Ovary (tissue), 9 donors: Measurements from ENCODE around the gene SPATA13. TPM values are rescaled to one million over a fixed set of nuclear protein-coding genes. Genes with fewer than 3 reads are reported as not detected.

Source experiments
- DNase-seq, 5 donors: peaks; one replicate each; pipeline ENCODE4 v3.0.0-alpha.2; 2019 to 2020
- H3K27ac ChIP-seq, 2 donors: fragments of 200-600 bp; one replicate each; pipeline versions ENCODE4 v1.5.1 to v1.8.0; 2019 to 2022
- H3K27me3 ChIP-seq: fragments of 200-600 bp; one replicate; pipeline ENCODE4 v1.8.0; 2022
- H3K36me3 ChIP-seq: fragments of 200-600 bp; sonication (generic); one replicate; pipeline ENCODE4 v1.5.1; 2019
- H3K4me1 ChIP-seq: one replicate; pipeline ENCODE4 v1.8.1; 2013; ENCODE audit warnings: mild to moderate bottlenecking, moderate library complexity; ENCODE audit not compliant: insufficient read depth
- H3K4me3 ChIP-seq: fragments of 200-600 bp; sonication (generic); one replicate; pipeline ENCODE4 v1.5.1; 2017
- H3K9me3 ChIP-seq, 2 donors: fragments of 200-600 bp in 1 of 2; sonication (generic) in 1 of 2; one replicate each; pipeline versions ENCODE4 v1.5.1 to v1.8.1; 2013 to 2019; ENCODE audit warnings: mild to moderate bottlenecking in 1 of 2, moderate library complexity in 1 of 2
- EP300 ChIP-seq: sonication (generic); formaldehyde crosslinking; IDR thresholded peaks from one replicate; pipeline ENCODE4 v1.6.1; 2017; ENCODE audit warnings: antibody characterized with exemption
- POLR2A ChIP-seq: fragments of 450-650 bp; IDR thresholded peaks from one replicate; pipeline ENCODE4 v1.6.1; 2017; ENCODE audit warnings: antibody characterized with exemption, mild to moderate bottlenecking, moderate library complexity
- WGBS, 3 donors: extraction: QIAGEN DNeasy Blood & Tissue Kit in 1 of 3; methylation state at CpG; one replicate each; pipeline versions ENCODE4 v1.1.5 to v1.1.7; 2013 to 2017; 5-methylcytosine and 5-hydroxymethylcytosine counted together
- intact Hi-C, 4 donors: fragments of 100-400 bp; cut with DNase I; formaldehyde crosslinking; loops; one replicate each; pipeline versions ENCODE4 v1.11.0 to v1.15.1; 2022 to 2023
- polyA plus RNA-seq, 2 donors: library from polyadenylated mRNA; stranded (reverse); fragments of 200-250 nt in 1 of 2; fragments of 350-450 nt in 1 of 2; fragmentation: Illumina TruSeq in 1 of 2; extraction: RNeasy Lipid Tissue Mini Kit (QIAGEN cat#74804) in 1 of 2; gene quantifications; one replicate each; pipeline ENCODE4 v1.2.3, GENCODE V29; 2013 to 2014
- total RNA-seq, 7 donors: library from RNA; depleted of rRNA in 2 of 7; stranded (reverse); fragments of >200 nt in 2 of 7; fragmentation: NEBNext Ultra II Directional in 3 of 7; extraction: Animal tissue kit (Norgen Biotek cat#: 25700) in 3 of 7; gene quantifications; one replicate each; pipeline versions ENCODE4 v1.1.0 to v1.2.4, GENCODE V29; 2016 to 2023
- TF ChIP-seq, protein P1 (sequence below), 3 donors: fragments of 450-650 bp in 2 of 3; fragments of 200-600 bp in 1 of 3; IDR thresholded peaks; one replicate each; pipeline versions ENCODE4 v1.5.1 to v1.8.0; 2016 to 2022; ENCODE audit warnings: antibody characterized with exemption in 3 of 3, mild to moderate bottlenecking in 1 of 3
- donor health status: DM: no; HTN: no; CAD: no; lungs with moderate emphysema.
- donor health status: DM: no; HTN: no; CAD: no.
- donor health status: Bipolar disorder and iron deficiency.
- donor health status: DM: yes; HTN: yes; CAD: no.
- donor health status: DM: no; HTN: no; CAD: no.
- donor health status: DM: yes; HTN: yes; CAD: no.

Gene SPATA13
- total and polyA plus RNA-seq, 9 donors = 11.1 to 60.3 (median 30.0) TPM

DNA sequence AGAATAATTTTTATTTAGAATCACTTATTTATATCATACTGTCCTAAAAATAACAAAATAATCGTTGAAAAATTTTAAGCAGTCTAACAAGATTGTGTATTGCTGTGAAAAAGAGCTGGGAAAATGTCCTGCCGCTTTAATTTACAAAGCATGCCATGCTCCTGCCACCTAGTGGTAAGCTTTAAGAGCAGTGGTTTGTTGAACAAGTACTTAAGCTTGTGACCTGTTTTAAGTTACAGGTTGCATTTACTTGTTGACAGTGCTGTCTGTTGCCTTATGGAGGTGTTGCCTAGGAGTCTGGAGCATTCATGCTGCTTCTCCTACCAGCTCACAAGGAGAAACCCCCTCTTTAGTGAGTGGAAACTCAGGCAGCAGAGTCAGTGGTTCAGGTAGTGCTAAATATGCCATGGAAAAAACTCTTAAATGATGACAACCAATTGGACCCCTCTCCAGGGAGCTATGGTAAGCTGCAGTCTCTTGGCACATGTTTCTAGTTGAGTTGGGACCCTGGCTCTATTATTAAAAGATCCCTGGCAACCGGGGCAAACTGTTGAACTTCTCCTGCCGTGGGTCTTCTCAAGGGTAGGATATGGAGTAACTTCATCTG is 68.4 kb downstream of the SPATA13 start:
- Histone ChIP-seq H3K4me3 (no peak overlapping the region), H3K9me3 (no peaks in the 10 kb centered on the region), H3K27ac (no peak overlapping the region), H3K36me3 (no peaks in the 10 kb centered on the region), H3K4me1 (peaks cover 1% of the 10 kb centered on the region), H3K27me3 (no peaks in the 10 kb centered on the region)
- peak in 1 of 5 donors; percentile 59 for DNase-seq
- 43 to 48% (median 46%) methylated on average over 4 of the region's 4 CpGs for WGBS, 3 donors
- intact Hi-C loops = loop anchor here in 3 of 4 donors (10.0 kb wide), 2 partner anchors 174 to 304 kb away; no protein-coding TSS in a partner anchor
- TF ChIP-seq, protein P1, sequence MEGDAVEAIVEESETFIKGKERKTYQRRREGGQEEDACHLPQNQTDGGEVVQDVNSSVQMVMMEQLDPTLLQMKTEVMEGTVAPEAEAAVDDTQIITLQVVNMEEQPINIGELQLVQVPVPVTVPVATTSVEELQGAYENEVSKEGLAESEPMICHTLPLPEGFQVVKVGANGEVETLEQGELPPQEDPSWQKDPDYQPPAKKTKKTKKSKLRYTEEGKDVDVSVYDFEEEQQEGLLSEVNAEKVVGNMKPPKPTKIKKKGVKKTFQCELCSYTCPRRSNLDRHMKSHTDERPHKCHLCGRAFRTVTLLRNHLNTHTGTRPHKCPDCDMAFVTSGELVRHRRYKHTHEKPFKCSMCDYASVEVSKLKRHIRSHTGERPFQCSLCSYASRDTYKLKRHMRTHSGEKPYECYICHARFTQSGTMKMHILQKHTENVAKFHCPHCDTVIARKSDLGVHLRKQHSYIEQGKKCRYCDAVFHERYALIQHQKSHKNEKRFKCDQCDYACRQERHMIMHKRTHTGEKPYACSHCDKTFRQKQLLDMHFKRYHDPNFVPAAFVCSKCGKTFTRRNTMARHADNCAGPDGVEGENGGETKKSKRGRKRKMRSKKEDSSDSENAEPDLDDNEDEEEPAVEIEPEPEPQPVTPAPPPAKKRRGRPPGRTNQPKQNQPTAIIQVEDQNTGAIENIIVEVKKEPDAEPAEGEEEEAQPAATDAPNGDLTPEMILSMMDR (IDR thresholded peaks at IDR 0.05) = peak; percentile 59 to 82 (median 70)
- no peak for TF ChIP-seq EP300

DNA sequence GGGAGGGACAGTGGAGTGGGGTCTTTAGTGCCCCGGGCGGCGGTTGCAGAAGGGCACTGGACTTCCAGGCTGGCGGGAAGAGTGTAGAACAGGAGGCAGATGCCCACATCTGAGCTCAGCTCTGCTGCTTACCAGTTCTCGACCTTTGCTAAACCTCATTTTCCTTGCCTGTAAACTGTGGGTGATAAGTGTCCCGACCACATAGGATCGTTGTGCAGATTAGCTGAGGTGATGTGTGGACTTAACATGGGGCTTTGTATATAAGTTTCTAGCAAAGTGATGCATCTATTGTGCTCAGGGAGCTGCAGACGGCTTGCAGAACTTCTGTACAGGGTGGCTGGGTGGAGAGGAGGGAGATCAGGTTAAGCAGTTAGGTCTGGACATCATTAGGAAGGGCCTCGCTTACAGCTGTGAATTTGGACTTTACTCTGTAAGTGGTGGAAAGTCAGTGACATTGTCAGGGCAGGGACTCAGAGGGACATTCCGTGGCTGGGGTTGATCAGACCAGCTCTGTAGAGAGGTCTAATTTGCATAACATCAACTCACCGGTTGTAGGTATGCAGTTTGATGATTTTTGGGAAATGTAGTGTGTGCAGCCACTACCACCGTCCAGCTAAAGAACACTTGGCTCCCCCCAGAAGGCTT is 70.0 kb downstream of the SPATA13 start:
- TF ChIP-seq EP300 = no peak
- TF ChIP-seq, protein P1 (IDR thresholded peaks at IDR 0.05) = no peak
- no peak for TF ChIP-seq POLR2A
- Histone ChIP-seq H3K27ac (no peak overlapping the region), H3K9me3 (no peaks in the 10 kb centered on the region), H3K4me3 (no peak overlapping the region), H3K27me3 (no peaks in the 10 kb centered on the region), H3K36me3 (no peaks in the 10 kb centered on the region), H3K4me1 (peaks cover 1% of the 10 kb centered on the region)
- no peak for DNase-seq
- 88 to 93% (median 92%) methylated on average over 12 of the region's 12 CpGs for WGBS, 3 donors
- intact Hi-C loops = no loop called here

DNA sequence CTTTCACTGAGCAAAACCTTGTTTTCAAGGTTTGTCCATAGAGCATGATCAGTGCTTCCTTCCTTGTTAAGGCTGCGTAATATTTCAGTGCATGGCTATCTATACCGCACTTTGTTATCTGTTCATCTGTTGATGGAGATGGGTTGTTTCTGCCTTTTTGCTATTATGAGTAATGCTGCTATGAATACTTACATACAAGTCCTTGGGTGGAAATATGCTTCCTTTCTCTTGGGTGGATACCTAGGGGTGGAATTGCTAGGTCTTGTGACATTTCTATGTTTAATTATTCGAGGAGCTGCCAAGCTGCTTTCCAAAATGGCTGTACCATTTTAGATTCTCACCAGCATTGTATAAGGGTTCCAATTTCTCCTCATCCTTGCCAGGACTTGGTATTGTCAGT is 70.9 kb downstream of the SPATA13 start:
- no peak overlapping the region for H3K4me3 ChIP-seq
- TF ChIP-seq EP300 (no peak), POLR2A (no peak)
- TF ChIP-seq, protein P1 (IDR thresholded peaks at IDR 0.05) = no peak
- peaks cover 1% of the 10 kb centered on the region for H3K4me1 ChIP-seq
- H3K27ac ChIP-seq = no peak overlapping the region
- H3K9me3 ChIP-seq = no peaks in the 10 kb centered on the region
- WGBS, 3 donors = 96 to 98% (median 96%) methylated on average over 3 of the region's 3 CpGs
- no peaks in the 10 kb centered on the region for H3K27me3 ChIP-seq
- no peaks in the 10 kb centered on the region for H3K36me3 ChIP-seq
- intact Hi-C loops = no loop called here
- no peak for DNase-seq

DNA sequence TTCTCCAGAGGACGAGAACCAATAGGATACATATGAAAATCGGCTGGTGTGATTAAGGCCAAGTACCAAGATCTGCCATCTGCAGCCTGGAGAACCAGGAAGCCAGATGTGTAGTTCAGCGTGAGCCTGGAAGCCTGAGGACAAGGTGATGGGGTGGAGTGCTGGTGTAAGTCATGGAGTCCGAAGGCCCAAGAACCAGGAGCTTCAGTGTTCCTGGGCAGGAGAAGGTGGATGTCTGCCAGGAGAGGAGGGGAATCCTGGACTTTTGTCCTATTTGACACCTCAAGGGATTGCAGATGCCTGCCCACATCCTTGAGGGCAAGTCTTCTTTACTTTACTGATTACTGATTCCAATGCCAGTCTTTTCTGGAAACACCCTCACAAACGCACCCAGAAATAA is 71.5 kb downstream of the SPATA13 start:
- intact Hi-C loops = no loop called here
- no peak for DNase-seq
- H3K9me3 ChIP-seq = no peaks in the 10 kb centered on the region
- no peaks in the 10 kb centered on the region for H3K36me3 ChIP-seq
- no peak overlapping the region for H3K4me3 ChIP-seq
- 93 to 94% (median 93%) methylated on average over 5 of the region's 5 CpGs for WGBS, 3 donors
- TF ChIP-seq, protein P1 (IDR thresholded peaks at IDR 0.05) = no peak
- TF ChIP-seq EP300 (no peak), POLR2A (no peak)
- H3K27me3 ChIP-seq = no peaks in the 10 kb centered on the region
- peaks cover 1% of the 10 kb centered on the region for H3K4me1 ChIP-seq
- peak overlapping the region in 1 of 2 donors; percentile 11 for H3K27ac ChIP-seq
